Lung (tissue), 12 donors: ENCODE measurements around the gene TMEM141. TPM values are rescaled to one million over a fixed set of nuclear protein-coding genes. Genes with fewer than 3 reads are reported as not detected.

Experiments
- ATAC-seq: fragments of 200-7000 bp; cut with Tn5 transposase; one replicate; pipeline ENCODE4 v1.9.1; 2020; ENCODE audit warnings: moderate number of reproducible peaks; ENCODE audit not compliant: insufficient read depth, low FRiP score
- DNase-seq, 3 donors: peaks; one replicate each; pipeline ENCODE4 v3.0.0-alpha.2; 2013 to 2017
- H3K27ac ChIP-seq, 2 donors: one replicate each; pipeline ENCODE4 v1.5.1; 2013; ENCODE audit warnings: mild to moderate bottlenecking in 2 of 2, moderate library complexity in 2 of 2, control low read depth in 1 of 2, inconsistent platforms in 1 of 2, low read depth in 1 of 2, low read length in 1 of 2
- H3K27me3 ChIP-seq, 3 donors: one replicate each; pipeline ENCODE4 v1.5.1; 2013; ENCODE audit warnings: low read length in 2 of 3; ENCODE audit not compliant: control insufficient read depth in 3 of 3, insufficient read depth in 3 of 3
- H3K36me3 ChIP-seq, 4 donors: one replicate each; pipeline ENCODE4 v1.5.1; 2013; ENCODE audit warnings: low read length in 4 of 4, mild to moderate bottlenecking in 1 of 4, moderate library complexity in 1 of 4; ENCODE audit not compliant: control insufficient read depth in 4 of 4, insufficient read depth in 4 of 4
- H3K4me1 ChIP-seq, 5 donors: one replicate each; pipeline ENCODE4 v1.5.1; 2013; ENCODE audit warnings: low read length in 5 of 5, mild to moderate bottlenecking in 2 of 5, moderate library complexity in 1 of 5; ENCODE audit not compliant: control insufficient read depth in 5 of 5, insufficient read depth in 5 of 5
- H3K4me3 ChIP-seq: one replicate; pipeline ENCODE4 v1.5.1; 2013; ENCODE audit warnings: mild to moderate bottlenecking, control low read depth, moderate library complexity
- H3K9ac ChIP-seq, 2 donors: one replicate each; pipeline ENCODE4 v1.5.1; 2013; ENCODE audit warnings: low read length in 2 of 2, control low read depth in 1 of 2; ENCODE audit not compliant: insufficient read depth in 1 of 2
- H3K9me3 ChIP-seq, 4 donors: one replicate each; pipeline ENCODE4 v1.5.1; 2013; ENCODE audit warnings: low read length in 3 of 4, mild to moderate bottlenecking in 1 of 4, moderate library complexity in 1 of 4; ENCODE audit not compliant: control insufficient read depth in 4 of 4, insufficient read depth in 3 of 4
- WGBS, 2 donors: extraction: QIAGEN DNeasy Blood & Tissue Kit; methylation state at CpG; one replicate each; pipeline ENCODE4 v1.1.7; 2013; 5-methylcytosine and 5-hydroxymethylcytosine counted together
- polyA plus RNA-seq, 2 donors: library from polyadenylated mRNA; stranded (reverse); fragments of 200-250 nt; gene quantifications; one replicate each; pipeline ENCODE4 v1.2.1, GENCODE V29; 2013
- total RNA-seq, 2 donors: library from RNA; depleted of rRNA in 1 of 2; stranded (reverse); fragments of >200 nt in 1 of 2; gene quantifications; one replicate each; pipeline ENCODE4 v1.2.1, GENCODE V29; 2014 to 2021
- TF ChIP-seq, protein P1 (sequence below): IDR thresholded peaks from 2 replicates; pipeline ENCODE4 v1.5.1; 2012; ENCODE audit warnings: mild to moderate bottlenecking; ENCODE audit errors: control extremely low read depth, extremely low read depth
- donor health status: control.
- donor health status: control.
- donor health status: Bipolar disorder and iron deficiency.
- donor health status: healthy.
- donor health status: DM: yes; HTN: yes; CAD: no.

Gene TMEM141
- total and polyA plus RNA-seq, 4 donors = 56.5 to 177 (median 113) TPM

DNA sequence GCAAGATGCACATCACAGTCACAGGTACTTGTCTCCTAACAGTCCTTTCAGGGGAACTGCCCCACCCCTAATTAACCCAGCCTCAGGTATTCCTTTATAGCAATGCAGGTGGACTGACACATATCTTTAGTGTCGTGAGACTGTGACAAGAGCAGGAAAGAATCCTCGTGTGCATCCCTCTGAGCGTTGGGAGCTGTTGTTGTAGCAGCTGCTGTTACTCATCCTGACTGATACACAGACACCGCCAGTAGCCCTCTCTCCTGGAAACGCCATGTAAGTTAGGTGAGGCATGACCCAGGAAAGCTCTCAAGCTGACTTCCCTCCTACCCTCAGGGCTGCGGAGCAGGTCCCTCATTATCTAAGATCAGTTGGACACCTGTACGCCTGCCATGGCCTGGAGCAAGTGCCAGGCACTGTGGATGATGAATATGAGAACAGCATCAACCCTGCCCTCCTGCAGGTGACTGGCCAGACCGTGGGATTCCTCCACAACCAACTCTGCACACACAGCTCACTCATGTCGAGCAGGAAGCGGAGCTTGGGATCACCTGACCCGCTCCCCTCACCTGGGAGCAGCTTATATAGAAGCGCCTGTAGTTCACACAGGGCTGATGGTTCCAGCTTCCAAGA is 16.6 kb upstream of the TMEM141 start:
- Histone ChIP-seq H3K9ac (no peak overlapping the region), H3K27me3 (no peaks in the 10 kb centered on the region), H3K36me3 (no peaks in the 10 kb centered on the region), H3K27ac (no peak overlapping the region), H3K9me3 (peaks cover 0 to 7% (median 2%) of the 10 kb centered on the region in 4 donors), H3K4me1 (peaks cover 0 to 2% (median 0%) of the 10 kb centered on the region in 5 donors), H3K4me3 (no peak overlapping the region)
- 90 to 91% methylated on average over 12 of the region's 12 CpGs for WGBS, 2 donors
- ATAC-seq = no peak
- TF ChIP-seq, protein P1, sequence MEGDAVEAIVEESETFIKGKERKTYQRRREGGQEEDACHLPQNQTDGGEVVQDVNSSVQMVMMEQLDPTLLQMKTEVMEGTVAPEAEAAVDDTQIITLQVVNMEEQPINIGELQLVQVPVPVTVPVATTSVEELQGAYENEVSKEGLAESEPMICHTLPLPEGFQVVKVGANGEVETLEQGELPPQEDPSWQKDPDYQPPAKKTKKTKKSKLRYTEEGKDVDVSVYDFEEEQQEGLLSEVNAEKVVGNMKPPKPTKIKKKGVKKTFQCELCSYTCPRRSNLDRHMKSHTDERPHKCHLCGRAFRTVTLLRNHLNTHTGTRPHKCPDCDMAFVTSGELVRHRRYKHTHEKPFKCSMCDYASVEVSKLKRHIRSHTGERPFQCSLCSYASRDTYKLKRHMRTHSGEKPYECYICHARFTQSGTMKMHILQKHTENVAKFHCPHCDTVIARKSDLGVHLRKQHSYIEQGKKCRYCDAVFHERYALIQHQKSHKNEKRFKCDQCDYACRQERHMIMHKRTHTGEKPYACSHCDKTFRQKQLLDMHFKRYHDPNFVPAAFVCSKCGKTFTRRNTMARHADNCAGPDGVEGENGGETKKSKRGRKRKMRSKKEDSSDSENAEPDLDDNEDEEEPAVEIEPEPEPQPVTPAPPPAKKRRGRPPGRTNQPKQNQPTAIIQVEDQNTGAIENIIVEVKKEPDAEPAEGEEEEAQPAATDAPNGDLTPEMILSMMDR = no peak
- DNase-seq = no peak

DNA sequence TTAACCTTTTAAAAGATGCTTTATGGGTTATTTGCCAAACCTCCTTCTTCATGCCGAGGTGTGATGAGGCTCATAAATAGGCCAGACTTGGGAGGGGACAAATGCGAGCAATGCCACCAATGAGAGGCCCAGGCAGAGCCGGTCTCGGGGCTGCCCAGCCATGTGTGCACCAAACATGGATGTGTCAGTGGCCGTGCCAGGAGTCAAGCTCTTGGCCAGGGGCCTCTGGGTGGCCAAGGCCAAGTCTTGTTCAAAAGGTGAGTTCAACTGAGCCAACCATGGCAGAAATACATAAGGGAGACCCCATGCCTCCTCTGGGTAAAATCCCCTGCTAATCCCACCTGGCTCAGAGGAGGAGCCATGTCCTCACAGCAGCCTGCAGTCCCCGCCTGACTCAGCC is 16.0 kb upstream of the TMEM141 start:
- no peak for DNase-seq
- Histone ChIP-seq H3K36me3 (no peaks in the 10 kb centered on the region), H3K4me3 (no peak overlapping the region), H3K9ac (no peak overlapping the region), H3K27me3 (no peaks in the 10 kb centered on the region), H3K27ac (no peak overlapping the region), H3K4me1 (peaks cover 0 to 2% (median 0%) of the 10 kb centered on the region in 5 donors), H3K9me3 (peaks cover 0 to 7% (median 2%) of the 10 kb centered on the region in 4 donors)
- TF ChIP-seq, protein P1 = no peak
- no peak for ATAC-seq
- WGBS, 2 donors = 81 to 93% methylated on average over 6 of the region's 6 CpGs

DNA sequence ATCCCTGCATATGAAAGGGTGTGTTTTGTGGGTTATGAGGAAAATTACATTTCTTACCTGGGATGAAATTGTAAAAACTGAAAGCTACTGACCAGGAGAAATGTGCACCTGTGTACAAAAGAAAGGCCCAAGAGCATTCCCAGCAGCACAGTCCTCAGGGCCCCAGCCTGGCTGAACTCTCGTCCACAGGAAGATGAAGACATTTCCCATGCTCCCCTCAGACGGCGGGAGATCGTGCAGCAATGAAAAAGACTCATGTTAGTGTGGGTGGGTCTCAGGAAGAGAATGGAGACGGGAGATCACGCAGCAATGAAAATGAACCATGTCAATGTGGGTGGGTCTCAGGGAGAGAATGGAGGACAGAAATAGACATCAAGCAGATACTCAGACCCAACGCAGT is 14.2 kb upstream of the TMEM141 start:
- DNase-seq = no peak
- Histone ChIP-seq H3K36me3 (no peaks in the 10 kb centered on the region), H3K4me3 (no peak overlapping the region), H3K9me3 (peaks cover 0 to 7% (median 2%) of the 10 kb centered on the region in 4 donors), H3K27me3 (no peaks in the 10 kb centered on the region), H3K27ac (no peak overlapping the region), H3K9ac (no peak overlapping the region), H3K4me1 (peaks cover 0 to under 1% (median 0%) of the 10 kb centered on the region in 5 donors)
- 50 to 58% methylated on average over 7 of the region's 7 CpGs for WGBS, 2 donors
- TF ChIP-seq, protein P1 = no peak
- no peak for ATAC-seq

- no peak overlapping the region for H3K9ac ChIP-seq
- H3K9me3 ChIP-seq = peaks cover 0 to 7% (median 2%) of the 10 kb centered on the region in 4 donors
- ATAC-seq = no peak
- H3K4me1 ChIP-seq = no peaks in the 10 kb centered on the region
- DNase-seq = no peak
- H3K36me3 ChIP-seq = no peaks in the 10 kb centered on the region
- TF ChIP-seq, protein P1 = no peak
- H3K27me3 ChIP-seq = no peaks in the 10 kb centered on the region
- no peak overlapping the region for H3K27ac ChIP-seq
- WGBS, 2 donors = 82 to 85% methylated on average over 14 of the region's 14 CpGs
- H3K4me3 ChIP-seq = no peak overlapping the region
Measured at GRCh38 chr9:136777359-136777758, 13.8 kb upstream of the TMEM141 start.
